CD14-positive monocyte (primary cell): Measurements from ENCODE around the gene LGR5. TPM values are rescaled to one million over a fixed set of nuclear protein-coding genes. Genes with fewer than 3 reads are reported as not detected.
"Not testable (repeated sequence)": the region's sequence is repeated elsewhere in the genome, so short reads cannot be mapped to it uniquely, and the experiment has no call there.

Experiments
- DNase-seq, 3 donors: peaks; one replicate each; pipeline ENCODE4 v3.0.0-alpha.2; 2011 to 2022
- H2AFZ ChIP-seq: 2 replicates; pipeline ENCODE4 v1.6.0; 2012; ENCODE audit warnings: mild to moderate bottlenecking, low read depth, low read length, inconsistent platforms; ENCODE audit not compliant: insufficient read depth, poor library complexity, severe bottlenecking
- H3K27ac ChIP-seq, 2 donors: 1 replicate in 1 of 2; 2 replicates in 1 of 2; pipeline ENCODE4 v1.5.1; 2012 to 2013; ENCODE audit warnings: low read length in 2 of 2, control low read depth in 1 of 2, inconsistent platforms in 1 of 2, low read depth in 1 of 2, mild to moderate bottlenecking in 1 of 2
- H3K27me3 ChIP-seq, 2 donors: one replicate each; pipeline versions ENCODE4 v1.6.0 to v1.6.1; 2011 to 2013; ENCODE audit warnings: low read length in 2 of 2; ENCODE audit not compliant: control insufficient read depth in 2 of 2, insufficient read depth in 2 of 2
- H3K36me3 ChIP-seq, 2 donors: replicated peaks in 1 of 2; 1 replicate in 1 of 2; 2 replicates in 1 of 2; pipeline versions ENCODE4 v1.5.1 to v1.6.1; 2012 to 2013; ENCODE audit warnings: low read length in 2 of 2, control low read depth in 1 of 2, inconsistent platforms in 1 of 2, mild to moderate bottlenecking in 1 of 2; ENCODE audit not compliant: insufficient read depth in 2 of 2, control insufficient read depth in 1 of 2
- H3K4me1 ChIP-seq, 2 donors: 1 replicate in 1 of 2; 2 replicates in 1 of 2; pipeline versions ENCODE4 v1.5.1 to v1.6.1; 2012 to 2013; ENCODE audit warnings: low read length in 2 of 2, control low read depth in 1 of 2, inconsistent platforms in 1 of 2, mild to moderate bottlenecking in 1 of 2, moderate library complexity in 1 of 2; ENCODE audit not compliant: insufficient read depth in 2 of 2, control insufficient read depth in 1 of 2
- H3K4me2 ChIP-seq: replicated peaks from 2 replicates; pipeline ENCODE3; 2012; ENCODE audit warnings: low read length, moderate library complexity, mild to moderate bottlenecking; ENCODE audit not compliant: poor library complexity, severe bottlenecking; ENCODE audit errors: extremely low read depth
- H3K4me3 ChIP-seq, 3 experiments: fragments of 200-600 bp in 1 of 3; sonication (generic) in 1 of 3; replicated peaks in 1 of 3; 1 replicate in 2 of 3; 2 replicates in 1 of 3; pipeline ENCODE4 v1.5.1; 2011 to 2013; ENCODE audit warnings: low read length in 3 of 3, mild to moderate bottlenecking in 3 of 3, control low read depth in 2 of 3, low read depth in 2 of 3, inconsistent platforms in 1 of 3, moderate library complexity in 1 of 3
- H3K79me2 ChIP-seq: 2 replicates; pipeline ENCODE4 v1.6.0; 2012; ENCODE audit warnings: mild to moderate bottlenecking, control low read depth, inconsistent platforms, low read length, moderate library complexity; ENCODE audit not compliant: insufficient read depth
- H3K9ac ChIP-seq: 2 replicates; pipeline ENCODE4 v1.6.0; 2017; ENCODE audit warnings: low read length, mild to moderate bottlenecking; ENCODE audit not compliant: insufficient read depth, poor library complexity, severe bottlenecking
- H3K9me3 ChIP-seq, 2 donors: replicated peaks in 1 of 2; 1 replicate in 1 of 2; 2 replicates in 1 of 2; pipeline versions ENCODE4 v1.5.1 to v1.6.1; 2012 to 2013; ENCODE audit warnings: low read length in 2 of 2, control low read depth in 1 of 2; ENCODE audit not compliant: control insufficient read depth in 1 of 2, insufficient read depth in 1 of 2
- H4K20me1 ChIP-seq: 2 replicates; pipeline ENCODE4 v1.6.0; 2012; ENCODE audit warnings: mild to moderate bottlenecking, low read length, control low read depth, moderate library complexity; ENCODE audit not compliant: insufficient read depth
- H3K27ac Mint-ChIP-seq, 7 donors: one replicate each; pipeline ENCODE4 v1.8.0; 2020; ENCODE audit warnings: mild to moderate bottlenecking in 7 of 7, mixed read lengths in 7 of 7, moderate library complexity in 6 of 7, inconsistent platforms in 2 of 7
- H3K27me3 Mint-ChIP-seq, 3 donors: one replicate each; pipeline ENCODE4 v1.8.0; 2021 to 2022; ENCODE audit warnings: low read depth in 3 of 3, mild to moderate bottlenecking in 3 of 3, mixed read lengths in 3 of 3, moderate library complexity in 3 of 3, inconsistent platforms in 1 of 3
- H3K36me3 Mint-ChIP-seq, 2 donors: one replicate each; pipeline ENCODE4 v1.8.0; 2020; ENCODE audit warnings: mixed read lengths in 2 of 2, inconsistent platforms in 1 of 2, mild to moderate bottlenecking in 1 of 2
- H3K4me1 Mint-ChIP-seq: one replicate; pipeline ENCODE4 v1.8.0; 2020; ENCODE audit warnings: mild to moderate bottlenecking, mixed read lengths
- H3K4me3 Mint-ChIP-seq, 2 donors: one replicate each; pipeline ENCODE4 v1.8.0; 2020; ENCODE audit warnings: mild to moderate bottlenecking in 2 of 2, mixed read lengths in 2 of 2, moderate library complexity in 1 of 2
- H3K9me3 Mint-ChIP-seq, 7 donors: one replicate each; pipeline ENCODE4 v1.8.0; 2020 to 2022; ENCODE audit warnings: mixed read lengths in 7 of 7, mild to moderate bottlenecking in 6 of 7, moderate library complexity in 6 of 7, inconsistent platforms in 2 of 7
- WGBS: methylation state at CpG from one replicate; pipeline ENCODE4 v1.1.5; 2013; ENCODE audit warnings: missing lambda C conversion rate; ENCODE audit not compliant: insufficient coverage; 5-methylcytosine and 5-hydroxymethylcytosine counted together
- intact Hi-C, 2 donors: fragments of 100-400 bp; cut with micrococcal nuclease; formaldehyde crosslinking; loops; one replicate each; pipeline versions ENCODE4 v1.15.0 to v1.15.1; 2023
- polyA plus RNA-seq, 3 donors: library from polyadenylated mRNA; depleted of rRNA in 1 of 3; unstranded in 2 of 3; stranded (reverse) in 1 of 3; fragments of 300-500 nt in 2 of 3; fragments of >200 nt in 1 of 3; fragmentation: Illumina TruSeq in 2 of 3; gene quantifications; 1 replicate in 2 of 3; 2 replicates in 1 of 3; pipeline ENCODE4 v1.2.3, GENCODE V29; 2012 to 2021
- TF ChIP-seq, protein P1 (sequence below): fragments of 200-600 bp; IDR thresholded peaks from one replicate; pipeline ENCODE4 v1.8.0; 2022; ENCODE audit warnings: antibody characterized with exemption, mild to moderate bottlenecking

LGR5 gene
- polyA plus RNA-seq, 3 donors, result not detected

- Histone ChIP-seq H4K20me1 (no peaks in the 10 kb centered on the region), H3K9me3 (no peaks in the 10 kb centered on the region), H3K36me3 (no peaks in the 10 kb centered on the region), H3K9ac (no peak overlapping the region), H3K27me3 (no peaks in the 10 kb centered on the region), H3K4me3 (no peak overlapping the region), H3K4me1 (no peaks in the 10 kb centered on the region), H3K27ac (no peak overlapping the region), H2AFZ (no peak overlapping the region), H3K4me2 (no peak overlapping the region), H3K79me2 (no peaks in the 10 kb centered on the region)
- Mint-ChIP-seq H3K9me3 (peaks cover 0 to 4% (median 0%) of the 10 kb centered on the region in 7 donors), H3K27ac (no peak overlapping the region), H3K4me3 (no peak overlapping the region), H3K27me3 (peaks cover 0 to 1% (median 0%) of the 10 kb centered on the region in 3 donors), H3K36me3 (no peaks in the 10 kb centered on the region), H3K4me1 (no peaks in the 10 kb centered on the region)
- TF ChIP-seq, protein P1, sequence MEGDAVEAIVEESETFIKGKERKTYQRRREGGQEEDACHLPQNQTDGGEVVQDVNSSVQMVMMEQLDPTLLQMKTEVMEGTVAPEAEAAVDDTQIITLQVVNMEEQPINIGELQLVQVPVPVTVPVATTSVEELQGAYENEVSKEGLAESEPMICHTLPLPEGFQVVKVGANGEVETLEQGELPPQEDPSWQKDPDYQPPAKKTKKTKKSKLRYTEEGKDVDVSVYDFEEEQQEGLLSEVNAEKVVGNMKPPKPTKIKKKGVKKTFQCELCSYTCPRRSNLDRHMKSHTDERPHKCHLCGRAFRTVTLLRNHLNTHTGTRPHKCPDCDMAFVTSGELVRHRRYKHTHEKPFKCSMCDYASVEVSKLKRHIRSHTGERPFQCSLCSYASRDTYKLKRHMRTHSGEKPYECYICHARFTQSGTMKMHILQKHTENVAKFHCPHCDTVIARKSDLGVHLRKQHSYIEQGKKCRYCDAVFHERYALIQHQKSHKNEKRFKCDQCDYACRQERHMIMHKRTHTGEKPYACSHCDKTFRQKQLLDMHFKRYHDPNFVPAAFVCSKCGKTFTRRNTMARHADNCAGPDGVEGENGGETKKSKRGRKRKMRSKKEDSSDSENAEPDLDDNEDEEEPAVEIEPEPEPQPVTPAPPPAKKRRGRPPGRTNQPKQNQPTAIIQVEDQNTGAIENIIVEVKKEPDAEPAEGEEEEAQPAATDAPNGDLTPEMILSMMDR, result no peak
- no CpG with 5 or more reads among the region's 3 CpGs for WGBS
- DNase-seq, result no peak
- intact Hi-C loops, result no loop called here
Observed at GRCh38 chr12:71567537-71567936, 127.9 kb downstream of the LGR5 start.

DNA sequence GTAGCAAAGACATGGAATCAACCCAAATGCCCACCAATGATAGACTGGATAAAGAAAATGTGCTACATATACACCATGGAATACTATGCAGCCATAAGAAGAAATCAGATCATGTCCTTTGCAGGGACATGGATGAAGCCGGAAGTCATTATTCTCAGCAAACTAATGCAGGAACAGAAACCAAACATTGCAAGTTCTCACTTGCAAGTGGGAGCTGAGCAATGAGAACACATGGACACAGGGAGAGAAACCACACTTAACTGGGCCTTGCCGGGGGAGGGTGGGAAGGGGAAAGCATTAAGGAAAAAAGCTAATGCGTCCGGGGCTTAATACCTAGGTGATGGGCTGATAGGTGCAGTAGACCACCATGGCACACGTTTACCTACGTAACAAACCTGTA, 130.3 kb downstream of the LGR5 start:
- H3K4me2 ChIP-seq, H3K9me3 ChIP-seq, H3K27ac ChIP-seq, H3K9me3 Mint-ChIP-seq, H3K4me3 ChIP-seq, H3K36me3 Mint-ChIP-seq, H3K27me3 ChIP-seq, H3K79me2 ChIP-seq, H3K27ac Mint-ChIP-seq, intact Hi-C loops, H3K27me3 Mint-ChIP-seq, H3K4me3 Mint-ChIP-seq, H3K4me1 ChIP-seq, DNase-seq, H3K4me1 Mint-ChIP-seq, H2AFZ ChIP-seq, H3K9ac ChIP-seq, H4K20me1 ChIP-seq, H3K36me3 ChIP-seq: not testable (repeated sequence)
- WGBS, result 100% methylated on average over 1 of the region's 6 CpGs
